Panc1 (cell line): ENCODE measurements around the gene SNX9.

Experiments used
- CTCF ChIP-seq: fragments of 450-650 bp; IDR thresholded peaks from 2 replicates; pipeline ENCODE4 v1.5.1; 2017; ENCODE audit warnings: mild to moderate bottlenecking
- POLR2AphosphoS5 ChIP-seq: IDR thresholded peaks from 2 replicates; pipeline ENCODE4 v1.6.1; 2012; ENCODE audit warnings: mild to moderate bottlenecking, low read depth, low read length, moderate library complexity

DNA sequence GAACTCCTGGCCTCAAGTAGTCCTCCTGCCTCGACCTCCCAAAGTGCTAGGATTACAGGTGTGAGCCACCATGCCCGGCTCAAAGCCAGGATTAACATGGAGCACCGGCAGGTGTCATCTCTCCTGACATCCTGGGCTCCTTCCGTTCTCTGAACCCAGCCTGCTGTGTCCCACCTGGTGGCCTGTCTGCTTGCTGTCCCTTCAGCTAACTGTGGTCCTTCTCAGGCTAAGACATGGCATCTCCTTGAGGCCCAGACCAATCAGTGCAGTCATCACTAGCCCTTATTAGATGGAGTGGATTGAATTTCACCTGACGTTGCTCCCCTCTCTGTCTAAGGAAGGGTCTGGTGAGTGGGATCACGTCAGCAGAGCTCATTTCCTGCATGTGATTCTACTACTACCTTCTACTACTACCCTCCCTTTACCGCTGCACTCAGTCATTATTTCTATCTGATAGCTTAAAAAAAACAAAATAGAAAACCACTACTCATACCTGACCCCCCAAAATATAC is 130.6 kb downstream of the SNX9 start:
- TF ChIP-seq POLR2AphosphoS5 (no peak), CTCF (no peak)
